Raji (cell line): ENCODE results near the gene VGLL4.

ENCODE experiments used
- POLR2A ChIP-seq: IDR thresholded peaks from 2 replicates; pipeline ENCODE4 v1.6.1; 2011; ENCODE audit warnings: low read depth, low read length, control low read depth; ENCODE audit not compliant: insufficient read depth

Gene VGLL4

GRCh38 chr3:11589706-11590105 is 54.0 kb downstream of the VGLL4 start:
- TF ChIP-seq POLR2A: no peak

GRCh38 chr3:11588755-11589154 is 55.0 kb downstream of the VGLL4 start:
- no peak for TF ChIP-seq POLR2A

DNA sequence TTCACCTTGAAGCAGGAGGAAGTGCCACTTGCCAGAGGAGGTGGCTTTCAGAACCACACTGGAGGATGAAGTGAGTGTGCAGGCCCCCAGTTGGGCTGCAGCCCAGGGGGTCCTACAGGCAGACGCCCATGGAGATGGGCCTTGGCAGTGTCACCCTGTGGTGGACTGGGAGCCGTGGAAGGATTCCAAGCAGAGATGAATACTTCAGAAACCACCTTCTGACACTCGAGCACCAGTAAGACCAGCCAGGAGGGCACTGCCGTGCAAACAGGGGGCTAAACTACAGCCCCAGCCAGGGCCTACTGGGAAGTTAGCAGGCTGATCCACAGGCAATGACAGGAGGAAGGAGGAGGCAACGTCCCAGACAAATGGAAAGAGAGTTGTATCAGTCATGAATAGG is 55.4 kb downstream of the VGLL4 start:
- no peak for TF ChIP-seq POLR2A

- TF ChIP-seq POLR2A: no peak
These were observed 55.9 kb downstream of the VGLL4 start for GRCh38 chr3:11587766-11588165.

- no peak for TF ChIP-seq POLR2A
These were observed 59.1 kb downstream of the VGLL4 start for GRCh38 chr3:11584570-11584969.

GRCh38 chr3:11583638-11584046 is 60.1 kb downstream of the VGLL4 start:
- no peak for TF ChIP-seq POLR2A

DNA sequence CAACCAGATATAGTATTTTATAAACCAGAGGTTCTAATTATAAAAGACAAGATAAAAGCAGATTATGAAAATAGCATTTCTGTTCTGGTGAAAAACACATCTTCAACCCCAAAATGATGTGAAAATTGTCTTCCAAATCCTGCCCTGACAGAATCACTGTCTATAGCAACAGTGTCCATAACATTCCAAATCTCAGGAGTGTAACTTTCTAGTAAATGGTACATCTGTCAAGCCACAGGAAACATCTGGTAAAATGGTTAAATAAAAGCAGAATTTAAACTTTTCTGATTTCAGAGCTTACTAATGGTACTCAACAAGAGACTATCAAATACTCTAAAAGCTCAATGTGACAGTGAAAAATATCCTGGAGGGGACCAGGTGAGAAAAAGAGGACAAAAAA is 60.5 kb downstream of the VGLL4 start:
- no peak for TF ChIP-seq POLR2A

DNA sequence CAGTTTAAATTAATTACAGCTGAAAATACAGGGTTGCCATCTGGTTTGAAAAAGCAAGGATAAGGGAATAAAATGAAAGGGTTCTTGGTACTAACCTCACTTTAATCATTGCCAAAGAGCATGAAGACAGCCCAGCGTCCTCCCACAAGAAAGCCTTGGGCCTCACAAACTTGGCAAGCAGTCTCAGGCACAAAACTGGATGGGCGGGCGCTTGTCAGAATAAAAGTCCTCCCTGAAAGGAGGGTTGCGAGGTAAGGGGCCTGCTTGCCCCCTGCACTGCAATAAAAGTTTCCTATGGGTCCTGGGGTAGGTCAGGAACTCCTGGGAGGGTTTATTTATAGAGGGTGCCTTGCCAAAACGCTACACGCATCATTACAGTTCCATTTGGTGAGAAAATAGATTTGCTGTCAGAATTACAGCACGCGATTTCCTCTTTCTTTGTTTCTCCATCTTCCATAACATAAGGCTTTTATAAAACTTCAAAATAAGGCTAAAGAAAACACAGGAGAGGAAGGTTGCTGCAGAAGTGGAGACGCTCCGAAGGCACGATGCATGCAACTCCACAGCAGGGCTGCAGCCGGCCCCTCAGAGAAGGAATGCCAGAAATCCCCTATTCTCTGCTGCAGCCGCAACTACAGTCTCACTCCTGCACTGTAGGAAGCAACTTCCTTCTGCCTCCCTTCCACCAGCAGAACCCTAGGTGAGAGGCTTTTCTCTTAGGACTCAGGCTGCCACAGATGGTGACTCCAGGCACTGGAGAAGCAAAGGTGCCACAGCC is 61.3 kb downstream of the VGLL4 start:
- no peak for TF ChIP-seq POLR2A

- TF ChIP-seq POLR2A: no peak
These were observed 62.2 kb downstream of the VGLL4 start for GRCh38 chr3:11581237-11582190.

DNA sequence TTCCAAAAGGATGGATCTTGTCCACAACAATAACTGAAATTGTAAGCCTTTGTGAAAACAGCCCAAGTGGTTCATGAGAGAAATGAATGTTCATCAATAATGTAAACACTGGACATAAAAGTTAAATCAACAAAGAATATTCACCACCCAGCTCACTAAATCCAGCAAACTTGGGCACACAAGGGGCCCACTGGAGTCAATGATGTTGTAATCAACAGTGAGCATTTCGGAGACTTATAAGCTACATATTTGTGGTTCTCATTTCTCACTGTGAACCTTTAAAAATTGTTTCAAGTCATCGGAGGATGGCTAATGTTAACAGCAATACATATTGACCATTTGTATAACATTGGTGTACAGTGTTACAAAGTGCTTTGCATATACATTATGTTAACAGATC is 63.1 kb downstream of the VGLL4 start:
- TF ChIP-seq POLR2A: no peak

GRCh38 chr3:11578169-11578568 is 65.5 kb downstream of the VGLL4 start:
- no peak for TF ChIP-seq POLR2A

GRCh38 chr3:11576453-11576852 is 67.3 kb downstream of the VGLL4 start:
- TF ChIP-seq POLR2A: no peak

GRCh38 chr3:11575677-11576076 is 68.0 kb downstream of the VGLL4 start:
- no peak for TF ChIP-seq POLR2A

DNA sequence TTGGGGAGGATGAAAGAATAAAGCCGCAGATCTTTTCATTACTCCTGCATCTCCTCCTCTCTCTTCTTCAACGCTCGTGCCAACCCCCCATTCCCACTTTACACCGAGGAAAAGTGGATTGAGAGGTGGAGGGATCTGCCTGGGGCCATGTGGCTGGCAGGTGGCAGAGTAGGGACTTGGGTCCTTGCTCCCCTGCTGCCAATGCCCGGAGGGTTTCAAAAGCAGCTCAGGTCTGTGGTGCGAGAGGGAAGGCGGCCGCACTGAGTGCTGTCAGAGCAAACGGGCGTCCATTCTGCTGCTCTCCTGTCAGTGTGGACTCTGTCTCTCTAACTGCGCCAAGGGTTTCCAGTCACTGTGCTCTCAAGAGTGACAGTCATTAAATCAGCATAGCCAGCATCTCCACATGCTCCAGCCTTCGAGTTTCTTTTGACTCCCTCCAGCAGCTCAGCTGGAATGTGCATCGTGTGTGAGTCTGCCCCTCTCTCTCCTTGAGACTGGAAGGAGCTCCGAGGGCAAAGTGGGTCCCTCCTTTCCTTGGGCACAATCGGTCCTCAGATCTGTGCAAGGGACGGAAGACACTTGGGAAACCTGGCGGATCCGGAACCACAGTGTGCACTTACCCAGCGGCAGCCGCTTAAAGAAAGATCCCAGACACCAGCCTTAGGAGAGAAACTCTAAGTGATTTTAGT is 68.6 kb downstream of the VGLL4 start:
- TF ChIP-seq POLR2A: no peak

DNA sequence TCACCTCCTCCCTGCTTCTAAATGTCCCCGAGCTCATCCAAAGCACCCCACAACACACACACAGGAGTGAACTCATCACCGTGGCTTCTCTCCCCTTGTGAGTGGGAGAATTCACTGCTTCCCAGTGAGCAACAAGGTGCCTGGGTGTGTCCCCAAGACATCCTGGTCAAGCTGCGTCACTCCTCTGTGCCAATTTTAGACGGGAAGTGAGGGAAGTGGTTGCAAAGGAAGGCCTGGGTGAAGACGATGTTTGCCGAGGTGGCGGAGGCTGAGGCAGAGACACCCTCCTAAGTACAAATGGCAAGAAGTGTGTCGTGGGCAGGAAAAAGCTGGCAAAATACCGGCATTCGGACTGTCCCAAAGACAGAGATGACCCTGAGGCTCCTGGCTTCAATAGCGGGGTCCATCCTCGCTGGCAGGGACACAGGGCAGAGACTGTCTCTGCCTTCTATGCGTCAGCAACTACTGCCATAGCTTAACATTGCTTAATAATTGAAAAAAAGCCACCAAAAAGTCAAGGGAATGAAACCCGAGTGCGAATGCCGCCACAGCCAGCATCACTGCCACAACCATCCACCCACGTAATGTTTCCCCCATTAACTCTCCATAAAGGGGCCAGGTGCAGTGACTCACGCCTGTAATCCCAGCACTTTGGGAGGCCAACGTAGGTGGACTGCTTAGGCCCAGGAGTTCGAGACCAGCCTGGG is 72.8 kb downstream of the VGLL4 start:
- no peak for TF ChIP-seq POLR2A
